ENCODE results near the gene STK40. TPM values are rescaled to one million over a fixed set of nuclear protein-coding genes. Genes with fewer than 3 reads are reported as not detected.

Gene STK40
- total RNA-seq, 1 donor from 2014 or later = 52.9 TPM

GRCh38 chr1:36350659-36351226, 35.0 kb downstream of the STK40 start:
- DNase-seq = no peak
- Mint-ChIP-seq H3K36me3 (ENCODE audit: unreplicated experiment) (no peaks in the 10 kb centered on the region), H3K4me3 (ENCODE audit: unreplicated experiment) (peak overlapping the region; percentile 42), H3K27ac (ENCODE audit: unreplicated experiment) (peak overlapping the region; percentile 72), H3K9me3 (ENCODE audit: unreplicated experiment) (peaks cover 13% of the 10 kb centered on the region), H3K4me1 (ENCODE audit: low read depth, unreplicated experiment) (peaks cover 46% of the 10 kb centered on the region), H3K27me3 (ENCODE audit: unreplicated experiment) (peaks cover 8% of the 10 kb centered on the region)
- TF ChIP-seq CTCF (IDR thresholded peaks at IDR 0.05; ENCODE audit: partially characterized antibody, unreplicated experiment) = no peak

- H3K27ac Mint-ChIP-seq (ENCODE audit: unreplicated experiment) = peak overlapping the region; percentile 72
- peaks cover 8% of the 10 kb centered on the region for H3K27me3 Mint-ChIP-seq (ENCODE audit: unreplicated experiment)
- H3K9me3 Mint-ChIP-seq (ENCODE audit: unreplicated experiment) = peaks cover 13% of the 10 kb centered on the region
- peaks cover 52% of the 10 kb centered on the region for H3K4me1 Mint-ChIP-seq (ENCODE audit: low read depth, unreplicated experiment)
- no peaks in the 10 kb centered on the region for H3K36me3 Mint-ChIP-seq (ENCODE audit: unreplicated experiment)
- no peak for DNase-seq
- no peak for TF ChIP-seq CTCF (IDR thresholded peaks at IDR 0.05; ENCODE audit: partially characterized antibody, unreplicated experiment)
- no peak overlapping the region for H3K4me3 Mint-ChIP-seq (ENCODE audit: unreplicated experiment)
Observed at GRCh38 chr1:36349839-36350238, 35.9 kb downstream of the STK40 start.

- no peak overlapping the region for H3K4me3 Mint-ChIP-seq (ENCODE audit: unreplicated experiment)
- H3K27ac Mint-ChIP-seq (ENCODE audit: unreplicated experiment) = peak overlapping the region; percentile 38
- no peaks in the 10 kb centered on the region for H3K36me3 Mint-ChIP-seq (ENCODE audit: unreplicated experiment)
- TF ChIP-seq CTCF (IDR thresholded peaks at IDR 0.05; ENCODE audit: partially characterized antibody, unreplicated experiment) = no peak
- H3K4me1 Mint-ChIP-seq (ENCODE audit: low read depth, unreplicated experiment) = peaks cover 55% of the 10 kb centered on the region
- peaks cover 19% of the 10 kb centered on the region for H3K9me3 Mint-ChIP-seq (ENCODE audit: unreplicated experiment)
- H3K27me3 Mint-ChIP-seq (ENCODE audit: unreplicated experiment) = peaks cover 10% of the 10 kb centered on the region
- no peak for DNase-seq
Observed at GRCh38 chr1:36349241-36349671, 36.5 kb downstream of the STK40 start.

- Mint-ChIP-seq H3K4me3 (ENCODE audit: unreplicated experiment) (peak overlapping the region; percentile 63), H3K36me3 (ENCODE audit: unreplicated experiment) (no peaks in the 10 kb centered on the region), H3K27ac (ENCODE audit: unreplicated experiment) (peak overlapping the region; percentile 97), H3K27me3 (ENCODE audit: unreplicated experiment) (peaks cover 6% of the 10 kb centered on the region), H3K9me3 (ENCODE audit: unreplicated experiment) (peaks cover 12% of the 10 kb centered on the region), H3K4me1 (ENCODE audit: low read depth, unreplicated experiment) (peaks cover 40% of the 10 kb centered on the region)
- TF ChIP-seq CTCF (IDR thresholded peaks at IDR 0.05; ENCODE audit: partially characterized antibody, unreplicated experiment) = no peak
- peak; percentile 78 for DNase-seq
Observed at GRCh38 chr1:36346741-36347370, 38.9 kb downstream of the STK40 start.

- Mint-ChIP-seq H3K27ac (ENCODE audit: unreplicated experiment) (no peak overlapping the region), H3K36me3 (ENCODE audit: unreplicated experiment) (no peaks in the 10 kb centered on the region), H3K27me3 (ENCODE audit: unreplicated experiment) (peaks cover 4% of the 10 kb centered on the region), H3K9me3 (ENCODE audit: unreplicated experiment) (peaks cover 12% of the 10 kb centered on the region), H3K4me3 (ENCODE audit: unreplicated experiment) (no peak overlapping the region), H3K4me1 (ENCODE audit: low read depth, unreplicated experiment) (peaks cover 30% of the 10 kb centered on the region)
- no peak for DNase-seq
- TF ChIP-seq CTCF (IDR thresholded peaks at IDR 0.05; ENCODE audit: partially characterized antibody, unreplicated experiment) = no peak
Observed at GRCh38 chr1:36345353-36345752, 40.4 kb downstream of the STK40 start.

All from glutamatergic neuron (in vitro differentiated cells).